ENCODE results near the gene SNRNP40. TPM values are rescaled to one million over a fixed set of nuclear protein-coding genes. Genes with fewer than 3 reads are reported as not detected.

SNRNP40 gene
- 62.7 TPM for total RNA-seq (2013)
- 10 to 100 TPM; 25.6 to 56.4 (median 50.9) TPM for polyA plus RNA-seq
- polyA minus RNA-seq, result 51.0 and 93.0 TPM in 2 replicates
- 9.8 to 30.9 (median 19.0) reads per million in 11 experiments for total RNA-seq

- peak; percentile 98 to 99 (median 98) for DNase-seq
- Histone ChIP-seq H3K36me3 (replicated peaks in 1 of 2; ENCODE audit: control insufficient read depth in 1 of 2, insufficient read depth in 2 of 2, low read length in 2 of 2) (peaks cover 18 to 20% of the 10 kb centered on the region in 2 donors), H3K4me1 (ENCODE audit: control insufficient read depth in 1 of 2, insufficient read depth in 2 of 2, low read length in 2 of 2) (peaks cover 23 to 30% of the 10 kb centered on the region in 2 donors), H3K9ac (ENCODE audit: insufficient read depth, low read length, poor library complexity, severe bottlenecking) (peak within 1 kb of the TSS; percentile 95), H3K9me3 (replicated peaks in 1 of 2; ENCODE audit: control insufficient read depth in 1 of 2, insufficient read depth in 1 of 2, low read length in 2 of 2) (no peaks in the 10 kb centered on the region), H3K4me2 (replicated peaks; ENCODE audit: extremely low read depth, low read length, poor library complexity, severe bottlenecking) (peak within 1 kb of the TSS; percentile 82), H2AFZ (ENCODE audit: insufficient read depth, low read depth, low read length, poor library complexity, severe bottlenecking) (peak within 1 kb of the TSS; percentile 89), H3K79me2 (ENCODE audit: insufficient read depth, low read length) (peaks cover 74% of the 10 kb centered on the region), H3K27me3 (ENCODE audit: control insufficient read depth in 2 of 2, insufficient read depth in 2 of 2, low read length in 2 of 2) (no peaks in the 10 kb centered on the region), H3K27ac (ENCODE audit: low read depth in 1 of 2, low read length in 2 of 2) (peak within 1 kb of the TSS; percentile 91 to 97), H3K4me3 (replicated peaks in 1 of 3; ENCODE audit: low read depth in 2 of 3, low read length in 3 of 3) (peak within 1 kb of the TSS; percentile 75 to 93 (median 87)), H4K20me1 (ENCODE audit: insufficient read depth, low read length) (no peaks in the 10 kb centered on the region)
- intact Hi-C loops (cut with micrococcal nuclease), result loop anchor here in 1 of 2 donors (10.0 kb wide), 1 partner anchor 488 kb away; no protein-coding TSS in a partner anchor
- under 1% methylated on average over 52 of the region's 53 CpGs for WGBS (ENCODE audit: insufficient coverage)
- peaks cover 11% of the 10 kb centered on the region for H3K4me1 Mint-ChIP-seq
- H3K36me3 Mint-ChIP-seq, result peaks cover 26 to 37% of the 10 kb centered on the region in 2 donors
- H3K27ac Mint-ChIP-seq, result peak within 1 kb of the TSS in 3 of 7 donors; percentile 10 to 47 (median 12)
- H3K9me3 Mint-ChIP-seq, result no peaks in the 10 kb centered on the region
- TF ChIP-seq CTCF (IDR thresholded peaks at IDR 0.05), result no peak
- H3K27me3 Mint-ChIP-seq (ENCODE audit: low read depth in 3 of 3), result no peaks in the 10 kb centered on the region
- H3K4me3 Mint-ChIP-seq, result no peak within 1 kb of the TSS
Observed at GRCh38 chr1:31296486-31297276, at the start of gene SNRNP40, which contains the start of gene ZCCHC17. SNRNP40 (minus strand) TSS chr1:31296788; CDS start chr1:31296751, 37 bp downstream. ZCCHC17 (plus strand) TSS chr1:31297032; CDS start chr1:31310099, 13,067 bp downstream.

- intact Hi-C loops (cut with micrococcal nuclease), result no loop called here
- Histone ChIP-seq H3K9me3 (replicated peaks in 1 of 2; ENCODE audit: control insufficient read depth in 1 of 2, insufficient read depth in 1 of 2, low read length in 2 of 2) (no peaks in the 10 kb centered on the region), H2AFZ (ENCODE audit: insufficient read depth, low read depth, low read length, poor library complexity, severe bottlenecking) (no peak overlapping the region), H3K9ac (ENCODE audit: insufficient read depth, low read length, poor library complexity, severe bottlenecking) (no peak overlapping the region), H3K4me2 (replicated peaks; ENCODE audit: extremely low read depth, low read length, poor library complexity, severe bottlenecking) (no peak overlapping the region), H3K27me3 (ENCODE audit: control insufficient read depth in 2 of 2, insufficient read depth in 2 of 2, low read length in 2 of 2) (no peaks in the 10 kb centered on the region), H4K20me1 (ENCODE audit: insufficient read depth, low read length) (no peaks in the 10 kb centered on the region), H3K4me1 (ENCODE audit: control insufficient read depth in 1 of 2, insufficient read depth in 2 of 2, low read length in 2 of 2) (no peaks in the 10 kb centered on the region), H3K27ac (ENCODE audit: low read depth in 1 of 2, low read length in 2 of 2) (no peak overlapping the region), H3K36me3 (replicated peaks in 1 of 2; ENCODE audit: control insufficient read depth in 1 of 2, insufficient read depth in 2 of 2, low read length in 2 of 2) (peaks cover 38 to 83% of the 10 kb centered on the region in 2 donors), H3K79me2 (ENCODE audit: insufficient read depth, low read length) (no peaks in the 10 kb centered on the region), H3K4me3 (replicated peaks in 1 of 3; ENCODE audit: low read depth in 2 of 3, low read length in 3 of 3) (no peak overlapping the region)
- no peak for DNase-seq
- H3K4me3 Mint-ChIP-seq, result no peak overlapping the region
- TF ChIP-seq CTCF (IDR thresholded peaks at IDR 0.05), result no peak
- H3K27me3 Mint-ChIP-seq (ENCODE audit: low read depth in 3 of 3), result no peaks in the 10 kb centered on the region
- H3K27ac Mint-ChIP-seq, result peak overlapping the region in 1 of 7 donors; percentile 26
- WGBS (ENCODE audit: insufficient coverage), result no CpG with 5 or more reads among the region's 2 CpGs
- peaks cover 56 to 67% of the 10 kb centered on the region in 2 donors for H3K36me3 Mint-ChIP-seq
- H3K4me1 Mint-ChIP-seq, result no peaks in the 10 kb centered on the region
- no peaks in the 10 kb centered on the region for H3K9me3 Mint-ChIP-seq
Observed at GRCh38 chr1:31345635-31346034, 49.0 kb upstream of the SNRNP40 start.
